ENCODE results near the gene PRRG4.

DNA sequence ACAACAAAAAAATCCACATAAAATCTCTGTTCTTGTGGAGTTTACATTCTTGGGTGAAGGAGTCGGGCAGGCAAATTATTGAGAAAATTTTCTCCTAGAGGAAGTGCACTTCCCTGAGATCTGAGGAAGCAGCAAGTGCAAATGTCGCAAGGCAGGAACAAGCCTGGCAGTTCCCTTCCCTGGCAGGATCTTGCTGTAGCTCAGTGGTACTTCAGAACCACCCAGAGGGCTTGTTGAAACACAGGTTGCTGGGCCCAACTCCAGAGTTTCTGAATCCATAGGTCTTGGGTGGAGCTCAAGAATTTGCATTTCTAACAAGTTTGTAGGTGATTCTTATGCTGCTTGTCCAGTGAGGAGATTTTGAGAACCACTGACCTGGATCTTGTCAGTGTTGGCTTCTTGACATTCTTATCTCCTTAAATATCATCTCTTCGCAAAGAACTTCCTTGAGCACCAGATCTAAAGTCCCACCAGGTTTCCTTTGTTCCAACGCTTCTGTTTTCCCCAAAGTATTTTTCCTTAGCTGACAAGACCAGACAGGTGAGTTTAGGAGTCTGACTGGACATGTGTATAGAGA is 72.5 kb downstream of the PRRG4 start:
- TF ChIP-seq, protein P1, sequence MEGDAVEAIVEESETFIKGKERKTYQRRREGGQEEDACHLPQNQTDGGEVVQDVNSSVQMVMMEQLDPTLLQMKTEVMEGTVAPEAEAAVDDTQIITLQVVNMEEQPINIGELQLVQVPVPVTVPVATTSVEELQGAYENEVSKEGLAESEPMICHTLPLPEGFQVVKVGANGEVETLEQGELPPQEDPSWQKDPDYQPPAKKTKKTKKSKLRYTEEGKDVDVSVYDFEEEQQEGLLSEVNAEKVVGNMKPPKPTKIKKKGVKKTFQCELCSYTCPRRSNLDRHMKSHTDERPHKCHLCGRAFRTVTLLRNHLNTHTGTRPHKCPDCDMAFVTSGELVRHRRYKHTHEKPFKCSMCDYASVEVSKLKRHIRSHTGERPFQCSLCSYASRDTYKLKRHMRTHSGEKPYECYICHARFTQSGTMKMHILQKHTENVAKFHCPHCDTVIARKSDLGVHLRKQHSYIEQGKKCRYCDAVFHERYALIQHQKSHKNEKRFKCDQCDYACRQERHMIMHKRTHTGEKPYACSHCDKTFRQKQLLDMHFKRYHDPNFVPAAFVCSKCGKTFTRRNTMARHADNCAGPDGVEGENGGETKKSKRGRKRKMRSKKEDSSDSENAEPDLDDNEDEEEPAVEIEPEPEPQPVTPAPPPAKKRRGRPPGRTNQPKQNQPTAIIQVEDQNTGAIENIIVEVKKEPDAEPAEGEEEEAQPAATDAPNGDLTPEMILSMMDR (IDR thresholded peaks at IDR 0.05 in 8 of 11, conservative IDR thresholded peaks at IDR 0.05 in 3 of 11), result no peak
- no peak for TF ChIP-seq POLR2A (IDR thresholded peaks at IDR 0.05)
- no peak for TF ChIP-seq POLR2AphosphoS5 (IDR thresholded peaks at IDR 0.05)

All from spleen (tissue), 7 donors.